OCI-LY1 (cell line): ENCODE data around the gene PSPH.

Experiments used
- H2AFZ ChIP-seq: fragments of 200-600 bp; sonication (generic), shearing (Covaris generic); 2 replicates; pipeline ENCODE4 v1.6.0; 2014; ENCODE audit warnings: antibody characterized with exemption, mild to moderate bottlenecking, low read length
- H3F3A ChIP-seq: fragments of 200-600 bp; sonication (generic), shearing (Covaris generic); 2 replicates; pipeline ENCODE4 v1.6.0; 2014; ENCODE audit warnings: mild to moderate bottlenecking, antibody characterized with exemption, low read length, moderate library complexity; ENCODE audit not compliant: insufficient read depth
- H3K27ac ChIP-seq: fragments of 200-600 bp; sonication (generic); 2 replicates; pipeline ENCODE4 v1.5.1; 2014; ENCODE audit warnings: low read length, mixed run types, mild to moderate bottlenecking, low read depth; ENCODE audit not compliant: poor library complexity, severe bottlenecking
- H3K27me3 ChIP-seq: fragments of 200-600 bp; sonication (generic); 2 replicates; pipeline ENCODE4 v1.6.0; 2014; ENCODE audit warnings: antibody characterized with exemption, mild to moderate bottlenecking, low read length, moderate library complexity; ENCODE audit not compliant: insufficient read depth
- H3K36me3 ChIP-seq: fragments of 200-600 bp; sonication (generic); 2 replicates; pipeline ENCODE4 v1.6.1; 2014; ENCODE audit warnings: mild to moderate bottlenecking, antibody characterized with exemption, low read length, moderate library complexity, mixed read lengths; ENCODE audit not compliant: insufficient read depth
- H3K4me1 ChIP-seq: fragments of 200-600 bp; sonication (generic); 2 replicates; pipeline ENCODE4 v1.5.1; 2014; ENCODE audit warnings: mild to moderate bottlenecking, low read length, moderate library complexity; ENCODE audit not compliant: insufficient read depth, severe bottlenecking
- H3K4me2 ChIP-seq: fragments of 200-600 bp; sonication (generic), shearing (Covaris generic); 2 replicates; pipeline ENCODE4 v1.6.1; 2014; ENCODE audit warnings: low read length
- H3K4me3 ChIP-seq: fragments of 200-600 bp; sonication (generic); 2 replicates; pipeline ENCODE4 v1.5.1; 2014; ENCODE audit warnings: low read length, low read depth, mild to moderate bottlenecking, mixed read lengths; ENCODE audit not compliant: poor library complexity, severe bottlenecking
- H3K79me2 ChIP-seq: fragments of 200-600 bp; shearing (Covaris generic); 2 replicates; pipeline ENCODE4 v1.6.1; 2016; ENCODE audit warnings: mixed run types, low read length, mixed read lengths; ENCODE audit not compliant: insufficient read depth
- H3K9ac ChIP-seq: fragments of 200-600 bp; sonication (generic), shearing (Covaris generic); 2 replicates; pipeline ENCODE4 v1.6.1; 2014; ENCODE audit warnings: mild to moderate bottlenecking, low read length, mixed read lengths
- H3K9me2 ChIP-seq: fragments of 200-600 bp; sonication (generic), shearing (Covaris generic); 2 replicates; pipeline ENCODE4 v1.6.1; 2014; ENCODE audit warnings: low read depth, mild to moderate bottlenecking, low read length, mixed read lengths
- H3K9me3 ChIP-seq: fragments of 200-600 bp; shearing (Covaris generic); 2 replicates; pipeline ENCODE4 v1.6.1; 2014; ENCODE audit warnings: low read length, mixed read lengths
- H4K20me1 ChIP-seq: fragments of 200-600 bp; sonication (generic), shearing (Covaris generic); 2 replicates; pipeline ENCODE4 v1.6.0; 2016; ENCODE audit warnings: mild to moderate bottlenecking, low read length; ENCODE audit not compliant: insufficient read depth
- CTCF ChIP-seq: fragments of 200-600 bp; sonication (generic), shearing (Covaris generic); IDR thresholded peaks from 2 replicates; pipeline ENCODE4 v1.5.1; 2017; ENCODE audit warnings: mild to moderate bottlenecking, antibody characterized with exemption, low read length, moderate library complexity, mixed read lengths
- EZH2 ChIP-seq: fragments of 200-600 bp; sonication (generic), shearing (Covaris generic); IDR thresholded peaks from 2 replicates; pipeline ENCODE4 v1.8.0; 2017; ENCODE audit warnings: borderline replicate concordance, mixed run types, mild to moderate bottlenecking, antibody characterized with exemption, low read length, moderate library complexity, mixed read lengths

PSPH gene

GRCh38 chr7:55996856-55997500, 54.3 kb downstream of the PSPH start:
- H3K36me3 ChIP-seq, result peaks cover 20% of the 10 kb centered on the region; the same call in 1 of the 2 replicates
- H3K9me2 ChIP-seq, result no peaks in the 10 kb centered on the region
- no peaks in the 10 kb centered on the region for H3K79me2 ChIP-seq
- no peak overlapping the region for H3K4me3 ChIP-seq
- no peak overlapping the region for H3K4me2 ChIP-seq
- H2AFZ ChIP-seq, result no peak overlapping the region
- no peak for TF ChIP-seq CTCF
- no peak for TF ChIP-seq EZH2
- H4K20me1 ChIP-seq, result no peaks in the 10 kb centered on the region
- no peaks in the 10 kb centered on the region for H3F3A ChIP-seq
- no peak overlapping the region for H3K9ac ChIP-seq
- no peak overlapping the region for H3K27ac ChIP-seq
- H3K27me3 ChIP-seq, result no peaks in the 10 kb centered on the region
- H3K9me3 ChIP-seq, result no peaks in the 10 kb centered on the region
- no peaks in the 10 kb centered on the region for H3K4me1 ChIP-seq

GRCh38 chr7:55992346-55992745, 58.9 kb downstream of the PSPH start:
- Histone ChIP-seq H3K9me2 (no peaks in the 10 kb centered on the region), H3F3A (no peaks in the 10 kb centered on the region), H2AFZ (no peak overlapping the region), H3K36me3 (peaks cover 10% of the 10 kb centered on the region; the same call in 1 of the 2 replicates), H4K20me1 (no peaks in the 10 kb centered on the region), H3K4me3 (no peak overlapping the region), H3K4me2 (no peak overlapping the region), H3K4me1 (no peaks in the 10 kb centered on the region), H3K79me2 (no peaks in the 10 kb centered on the region), H3K27me3 (no peaks in the 10 kb centered on the region), H3K9ac (no peak overlapping the region), H3K27ac (no peak overlapping the region), H3K9me3 (no peaks in the 10 kb centered on the region)
- TF ChIP-seq CTCF (no peak), EZH2 (no peak)

- H3K4me1 ChIP-seq, result no peaks in the 10 kb centered on the region
- H3K27me3 ChIP-seq, result no peaks in the 10 kb centered on the region
- H3F3A ChIP-seq, result no peaks in the 10 kb centered on the region
- no peak overlapping the region for H3K4me2 ChIP-seq
- H3K9me2 ChIP-seq, result no peaks in the 10 kb centered on the region
- H3K9ac ChIP-seq, result no peak overlapping the region
- H3K79me2 ChIP-seq, result no peaks in the 10 kb centered on the region
- H3K27ac ChIP-seq, result no peak overlapping the region
- no peaks in the 10 kb centered on the region for H3K9me3 ChIP-seq
- H4K20me1 ChIP-seq, result no peaks in the 10 kb centered on the region
- TF ChIP-seq CTCF (no peak), EZH2 (no peak)
- H2AFZ ChIP-seq, result no peak overlapping the region
- peaks cover 67% of the 10 kb centered on the region for H3K36me3 ChIP-seq
- no peak overlapping the region for H3K4me3 ChIP-seq
These were observed 67.7 kb downstream of the PSPH start for GRCh38 chr7:55983537-55983936.
